T47D (cell line): ENCODE measurements around the gene VSIG8.

Source experiments
- DNase-seq, 2 experiments: peaks; one replicate each; pipeline versions ENCODE4 v3.0.0 to v3.0.0-alpha.2; 2011 to 2012; ENCODE audit warnings: low read depth in 1 of 2, low spot score in 1 of 2
- JUND ChIP-seq: IDR thresholded peaks from 2 replicates; pipeline ENCODE4 v1.6.1; 2012; ENCODE audit warnings: low read depth
- in situ Hi-C: cut with HindIII; loops from 2 replicates; pipeline ENCODE4 v1.10.0; 2016; ENCODE audit warnings: low sequenced_read_pairs, low pct_unique_long_range_greater_than_20kb

Gene VSIG8

GRCh38 chr1:159847231-159847630 lies 15.2 kb downstream of the VSIG8 start:
- in situ Hi-C loops = no loop called here
- no peak for TF ChIP-seq JUND
- no peak for DNase-seq

DNA sequence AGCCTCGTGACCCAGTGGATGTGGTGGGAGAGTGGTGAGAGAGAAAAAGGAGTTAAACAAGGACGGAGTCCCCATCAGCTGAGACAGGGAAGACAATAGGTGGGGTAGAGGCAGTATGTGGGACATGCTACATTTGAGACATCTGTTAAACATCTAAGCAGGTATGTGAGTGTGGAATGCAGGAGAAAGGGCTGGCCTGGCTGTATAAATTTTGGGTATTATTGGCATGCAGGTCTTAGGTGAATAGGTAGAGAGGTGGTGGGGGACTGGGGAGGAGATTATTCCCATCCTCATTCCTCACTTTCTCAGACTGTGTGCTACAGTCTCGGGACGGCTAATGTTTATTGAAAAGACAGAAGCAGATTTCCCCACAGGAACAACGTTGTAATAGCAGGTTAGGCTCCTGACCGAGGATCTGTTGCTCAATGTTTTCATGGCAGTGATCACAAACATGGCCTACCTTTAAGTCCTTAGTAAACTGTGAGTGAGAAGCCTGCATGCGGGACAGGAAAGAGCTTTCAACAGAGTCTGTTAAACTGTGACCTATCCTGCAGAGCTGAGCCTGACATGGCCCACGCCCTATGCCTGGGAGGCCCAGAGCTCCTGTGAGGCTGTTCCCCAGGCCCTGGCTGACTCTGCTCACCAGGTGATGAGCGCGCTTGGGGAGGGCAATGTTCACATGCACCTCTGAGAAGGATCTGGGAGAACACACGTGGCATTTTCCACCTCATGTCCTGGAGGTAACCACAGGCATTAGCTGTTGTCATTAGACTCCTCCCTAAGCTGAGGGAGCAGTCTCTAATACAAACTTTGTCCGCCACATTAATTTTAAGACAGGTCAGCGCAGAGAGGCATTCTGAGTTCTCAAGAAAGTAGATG lies 16.5 kb downstream of the VSIG8 start:
- TF ChIP-seq JUND = no peak
- in situ Hi-C loops = no loop called here
- no peak for DNase-seq

DNA sequence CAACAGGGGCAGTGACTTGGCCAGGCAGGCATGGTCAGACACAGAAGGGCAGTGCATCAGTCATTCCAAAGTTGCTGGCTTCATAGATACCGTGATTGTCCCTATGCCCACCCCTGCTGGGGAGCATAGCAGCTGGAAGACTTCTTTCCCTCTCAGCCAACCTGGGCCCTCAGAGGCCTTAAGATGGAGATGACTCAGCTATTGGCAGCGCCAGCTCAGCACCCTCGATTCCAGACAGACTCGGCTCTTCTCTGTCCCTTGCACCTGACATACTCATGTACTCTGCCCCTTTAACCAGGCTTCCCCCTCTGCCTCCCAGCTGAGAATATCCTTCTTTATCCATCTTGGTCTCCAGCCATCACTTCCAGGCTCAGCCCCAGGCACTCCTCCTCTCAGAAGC lies 19.0 kb downstream of the VSIG8 start:
- DNase-seq = no peak
- in situ Hi-C loops = no loop called here
- no peak for TF ChIP-seq JUND

DNA sequence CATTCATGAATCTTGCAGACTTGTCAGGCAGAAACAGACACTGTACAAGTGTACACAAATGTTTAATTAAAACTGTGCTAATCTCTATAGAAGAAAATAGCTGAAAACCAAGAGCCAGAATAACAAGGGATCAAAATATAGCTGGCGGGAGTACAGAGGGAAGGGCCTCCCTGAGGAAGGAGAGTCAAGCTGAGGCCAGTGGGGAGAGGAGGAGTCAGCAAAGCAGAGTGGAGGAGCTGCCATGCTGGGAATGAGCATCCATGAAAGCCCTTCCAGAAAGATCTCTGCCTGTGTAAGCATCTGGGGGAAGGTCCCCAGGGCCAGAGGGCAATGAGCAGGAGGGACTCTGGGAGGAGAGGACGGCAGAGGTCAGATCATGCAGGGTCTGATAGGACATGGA lies 20.7 kb downstream of the VSIG8 start:
- DNase-seq = no peak
- in situ Hi-C loops = no loop called here
- no peak for TF ChIP-seq JUND

- DNase-seq = no peak
- TF ChIP-seq JUND = no peak
- in situ Hi-C loops = no loop called here
Measured at GRCh38 chr1:159839116-159839849, 23.2 kb downstream of the VSIG8 start.

- in situ Hi-C loops = no loop called here
- no peak for DNase-seq
- no peak for TF ChIP-seq JUND
Measured at GRCh38 chr1:159838715-159839114, 23.7 kb downstream of the VSIG8 start.

DNA sequence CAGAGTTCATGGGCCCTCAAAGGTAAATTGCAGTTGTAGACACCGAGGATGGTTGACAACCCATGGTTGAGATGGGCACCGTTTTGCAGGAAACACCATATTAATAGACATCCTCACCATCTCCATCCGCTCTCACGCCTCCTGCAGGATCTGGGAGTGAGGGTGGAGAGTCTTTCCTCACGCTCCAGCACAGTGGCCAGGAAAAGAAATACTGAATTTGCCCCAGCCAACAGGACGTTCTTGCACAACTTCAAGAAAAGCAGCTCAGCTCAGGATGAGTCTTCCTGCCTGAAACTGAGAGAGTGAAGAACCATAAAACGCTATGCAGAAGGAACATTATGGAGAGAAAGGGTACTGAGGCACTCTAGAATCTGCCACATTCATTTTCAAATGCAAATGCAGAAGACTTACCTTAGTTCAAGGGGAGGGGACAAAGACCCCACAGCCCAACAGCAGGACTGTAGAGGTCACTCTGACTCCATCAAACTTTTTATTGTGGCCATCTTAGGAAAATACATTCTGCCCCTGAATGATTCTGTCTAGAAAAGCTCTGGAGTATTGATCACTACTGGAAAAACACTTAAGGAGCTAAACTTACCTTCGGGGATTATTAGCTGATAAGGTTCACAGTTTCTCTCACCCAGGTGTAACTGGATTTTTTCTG lies 26.5 kb downstream of the VSIG8 start:
- no peak for TF ChIP-seq JUND
- in situ Hi-C loops = no loop called here
- DNase-seq = peak in 1 of 2 experiments; percentile 25

GRCh38 chr1:159835356-159835755 lies 27.1 kb downstream of the VSIG8 start:
- no peak for DNase-seq
- no peak for TF ChIP-seq JUND
- in situ Hi-C loops = no loop called here

DNA sequence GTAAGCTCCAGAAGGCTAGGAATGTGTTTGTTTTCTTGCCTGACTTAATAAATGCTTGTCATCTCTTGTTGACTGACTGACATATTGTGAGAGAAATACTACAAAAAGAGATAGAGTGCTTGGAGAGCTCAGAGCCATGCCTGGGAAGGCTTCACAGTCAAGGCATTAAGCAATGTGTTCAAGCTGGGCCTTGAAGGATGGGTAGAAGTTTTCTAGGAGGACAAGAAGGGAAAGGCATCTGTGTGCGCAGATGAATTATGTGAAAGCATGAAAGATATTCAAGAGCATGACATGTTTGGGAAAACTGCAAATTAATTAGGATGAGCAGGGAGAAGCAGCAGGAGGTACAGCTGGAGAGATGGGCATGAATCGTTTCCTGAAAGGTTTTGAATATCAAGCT lies 30.1 kb downstream of the VSIG8 start:
- in situ Hi-C loops = no loop called here
- DNase-seq = no peak
- no peak for TF ChIP-seq JUND

- DNase-seq = no peak
- in situ Hi-C loops = no loop called here
- TF ChIP-seq JUND = no peak
Measured at GRCh38 chr1:159831412-159832141, 30.9 kb downstream of the VSIG8 start.

DNA sequence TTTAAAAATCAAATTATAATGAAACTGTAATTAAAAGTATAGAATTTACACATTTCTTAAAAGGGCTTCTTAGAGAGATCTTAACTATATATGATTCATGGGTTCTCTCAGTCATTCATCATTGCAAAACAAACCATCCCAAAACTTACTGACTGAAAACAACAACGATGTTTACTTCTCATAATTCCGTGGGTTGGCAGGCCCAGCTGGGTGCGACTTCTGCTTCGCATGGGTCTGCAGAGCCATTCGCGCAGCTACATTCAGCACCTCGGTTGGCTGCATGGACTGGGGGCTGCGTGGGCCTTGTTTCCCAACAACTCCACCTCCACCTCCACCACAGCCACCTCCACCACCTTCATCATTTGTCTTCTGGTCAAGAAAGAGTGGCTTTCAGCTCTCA lies 31.7 kb downstream of the VSIG8 start:
- no peak for DNase-seq
- no peak for TF ChIP-seq JUND
- in situ Hi-C loops = no loop called here

- no peak for TF ChIP-seq JUND
- no peak for DNase-seq
- in situ Hi-C loops = no loop called here
Measured at GRCh38 chr1:159829822-159830465, 32.5 kb downstream of the VSIG8 start.
